Measurements from ENCODE around the gene TUBA8.
"Not testable (repeated sequence)": the region's sequence is repeated elsewhere in the genome, so short reads cannot be mapped to it uniquely, and the experiment has no call there.

Gene TUBA8

GRCh38 chr22:18106550-18107341 lies 3.9 kb upstream of the TUBA8 start:
- not testable (repeated sequence) for DNase-seq

- no peak for DNase-seq
Measured at GRCh38 chr22:18108187-18108586, 2.4 kb upstream of the TUBA8 start.

GRCh38 chr22:18109410-18110193 lies 1.0 kb upstream of the TUBA8 start:
- no peak for DNase-seq

- no peak for DNase-seq
Measured at GRCh38 chr22:18110954-18111758, 547 bp downstream of the TUBA8 start.

GRCh38 chr22:18111759-18112330 lies 1.2 kb downstream of the TUBA8 start:
- DNase-seq: no peak

- no peak for DNase-seq
Measured at GRCh38 chr22:18112440-18112839, 1.8 kb downstream of the TUBA8 start.

- no peak for DNase-seq
Measured at GRCh38 chr22:18113680-18114394, 3.2 kb downstream of the TUBA8 start.

- DNase-seq: no peak
Measured at GRCh38 chr22:18114495-18114894, 3.9 kb downstream of the TUBA8 start.

GRCh38 chr22:18114976-18115652 lies 4.5 kb downstream of the TUBA8 start:
- DNase-seq: no peak

GRCh38 chr22:18115906-18116371 lies 5.3 kb downstream of the TUBA8 start:
- no peak for DNase-seq

- no peak for DNase-seq
Measured at GRCh38 chr22:18116634-18117033, 6.0 kb downstream of the TUBA8 start.

- no peak for DNase-seq
Measured at GRCh38 chr22:18118345-18118915, 7.8 kb downstream of the TUBA8 start.

- no peak for DNase-seq
Measured at GRCh38 chr22:18119409-18120110, 9.0 kb downstream of the TUBA8 start.

- no peak for DNase-seq
Measured at GRCh38 chr22:18120857-18121256, 10.2 kb downstream of the TUBA8 start.

GRCh38 chr22:18121506-18121905 lies 10.9 kb downstream of the TUBA8 start:
- DNase-seq: no peak

- DNase-seq: no peak
Measured at GRCh38 chr22:18121954-18122554, 11.4 kb downstream of the TUBA8 start.

GRCh38 chr22:18123476-18124025 lies 12.9 kb downstream of the TUBA8 start:
- DNase-seq: not testable (repeated sequence)

GRCh38 chr22:18126606-18127005 lies 16.0 kb downstream of the TUBA8 start:
- DNase-seq: no peak

- no peak for DNase-seq
Measured at GRCh38 chr22:18130018-18130417, 19.4 kb downstream of the TUBA8 start.
